Body of pancreas (tissue), 4 donors: ENCODE data around the gene FANCD2. TPM values are rescaled to one million over a fixed set of nuclear protein-coding genes. Genes with fewer than 3 reads are reported as not detected.

Experiments used
- ATAC-seq: fragments of 150-250 bp; one replicate; pipeline ENCODE4 v1.9.1; 2016
- DNase-seq, 4 donors: peaks; one replicate each; pipeline ENCODE4 v3.0.0-alpha.2; 2019
- H3K27ac ChIP-seq, 4 donors: fragments of 200-600 bp; sonication (generic); 1 replicate in 3 of 4; 2 replicates in 1 of 4; pipeline versions ENCODE4 v1.5.1 to v1.6.1; 2016 to 2019; ENCODE audit warnings: mild to moderate bottlenecking in 1 of 4, mixed read lengths in 1 of 4, moderate library complexity in 1 of 4
- H3K27me3 ChIP-seq, 2 donors: fragments of 200-600 bp; sonication (generic); one replicate each; pipeline ENCODE4 v1.6.0; 2016; ENCODE audit warnings: mild to moderate bottlenecking in 1 of 2
- H3K36me3 ChIP-seq, 2 donors: fragments of 200-600 bp; sonication (generic); replicated peaks in 1 of 2; 2 replicates each; pipeline ENCODE4 v1.5.1; 2016; ENCODE audit warnings: low read depth in 2 of 2; ENCODE audit not compliant: insufficient read depth in 1 of 2
- H3K4me1 ChIP-seq: fragments of 200-600 bp; sonication (generic); one replicate; pipeline ENCODE4 v1.6.0; 2016
- H3K4me3 ChIP-seq, 2 donors: fragments of 200-600 bp; sonication (generic); 1 replicate in 1 of 2; 2 replicates in 1 of 2; pipeline ENCODE4 v1.5.1; 2016 to 2019
- H3K9me3 ChIP-seq, 3 donors: fragments of 200-600 bp; sonication (generic); 1 replicate in 2 of 3; 2 replicates in 1 of 3; pipeline ENCODE4 v1.5.1; 2016
- CTCF ChIP-seq, 7 experiments: fragments of 450-650 bp in 4 of 7; fragments of 200-600 bp in 3 of 7; sonication (generic) in 3 of 7; IDR thresholded peaks; one replicate each; pipeline ENCODE4 v1.5.1; 2016 to 2019; ENCODE audit warnings: antibody characterized with exemption in 7 of 7
- POLR2A ChIP-seq, 3 donors: fragments of 450-650 bp; IDR thresholded peaks; one replicate each; pipeline ENCODE4 v1.6.1; 2016; ENCODE audit warnings: antibody characterized with exemption in 3 of 3, mild to moderate bottlenecking in 2 of 3
- WGBS, 2 donors: methylation state at CpG; one replicate each; pipeline ENCODE4 v1.1.5; 2017; 5-methylcytosine and 5-hydroxymethylcytosine counted together
- intact Hi-C: fragments of 100-400 bp; cut with DNase I; formaldehyde crosslinking; loops from one replicate; pipeline ENCODE4 v1.15.1; 2023
- total RNA-seq, 2 donors: library from RNA; depleted of rRNA; stranded (reverse); fragments of >200 nt; gene quantifications; one replicate each; pipeline ENCODE4 v1.1.0, GENCODE V29; 2016

The FANCD2 gene
- total RNA-seq, 2 donors from 2014 or later = 1.0 to 2.3 TPM

- H3K4me1 ChIP-seq = peaks cover 27% of the 10 kb centered on the region
- DNase-seq = peak in 3 of 4 donors; percentile 22 to 29 (median 28)
- H3K4me3 ChIP-seq = peak overlapping the region; percentile 63 to 87
- H3K27me3 ChIP-seq = no peaks in the 10 kb centered on the region
- intact Hi-C loops = no loop called here
- no peaks in the 10 kb centered on the region for H3K36me3 ChIP-seq
- no peak for TF ChIP-seq CTCF (IDR thresholded peaks at IDR 0.05)
- ATAC-seq = peak; percentile 39
- WGBS, 2 donors = 0% methylated on average over 5 to 17 of the region's 17 CpGs
- H3K27ac ChIP-seq = peak overlapping the region; percentile 4 to 80 (median 60)
- H3K9me3 ChIP-seq = no peaks in the 10 kb centered on the region
Measured at GRCh38 chr3:9986230-9986725, 40.0 kb upstream of the FANCD2 start.

- no peak overlapping the region for H3K27ac ChIP-seq
- no peaks in the 10 kb centered on the region for H3K36me3 ChIP-seq
- ATAC-seq (no peak), DNase-seq (no peak)
- intact Hi-C loops = no loop called here
- no peaks in the 10 kb centered on the region for H3K4me1 ChIP-seq
- no peak overlapping the region for H3K4me3 ChIP-seq
- no peaks in the 10 kb centered on the region for H3K27me3 ChIP-seq
- TF ChIP-seq POLR2A (IDR thresholded peaks at IDR 0.05) (no peak), CTCF (IDR thresholded peaks at IDR 0.05) (no peak)
- no peaks in the 10 kb centered on the region for H3K9me3 ChIP-seq
- WGBS, 2 donors = 91% methylated on average over 10 of the region's 10 CpGs
Measured at GRCh38 chr3:9994086-9994844, 32.0 kb upstream of the FANCD2 start.

GRCh38 chr3:10000686-10001085 lies 25.6 kb upstream of the FANCD2 start:
- intact Hi-C loops = no loop called here
- H3K4me3 ChIP-seq = no peak overlapping the region
- H3K4me1 ChIP-seq = no peaks in the 10 kb centered on the region
- ATAC-seq = no peak
- WGBS, 2 donors = 93% methylated on average over 7 of the region's 7 CpGs
- H3K27me3 ChIP-seq = no peaks in the 10 kb centered on the region
- no peaks in the 10 kb centered on the region for H3K36me3 ChIP-seq
- DNase-seq = no peak
- H3K27ac ChIP-seq = no peak overlapping the region
- no peaks in the 10 kb centered on the region for H3K9me3 ChIP-seq
- no peak for TF ChIP-seq POLR2A (IDR thresholded peaks at IDR 0.05)
- TF ChIP-seq CTCF (IDR thresholded peaks at IDR 0.05) = no peak

- Histone ChIP-seq H3K4me3 (no peak overlapping the region), H3K4me1 (no peaks in the 10 kb centered on the region), H3K27ac (no peak overlapping the region), H3K9me3 (no peaks in the 10 kb centered on the region), H3K36me3 (no peaks in the 10 kb centered on the region), H3K27me3 (no peaks in the 10 kb centered on the region)
- peak in 1 of 4 donors; percentile 1 for DNase-seq
- TF ChIP-seq CTCF (IDR thresholded peaks at IDR 0.05) (no peak), POLR2A (IDR thresholded peaks at IDR 0.05) (no peak)
- 80 to 100% methylated on average over 1 to 2 of the region's 2 CpGs for WGBS, 2 donors
- no peak for ATAC-seq
- intact Hi-C loops = no loop called here
Measured at GRCh38 chr3:10002951-10003350, 23.3 kb upstream of the FANCD2 start.

GRCh38 chr3:10004506-10004905 lies 21.7 kb upstream of the FANCD2 start:
- DNase-seq (no peak), ATAC-seq (no peak)
- intact Hi-C loops = no loop called here
- H3K27ac ChIP-seq = no peak overlapping the region
- WGBS, 2 donors = 85 to 89% methylated on average over 7 of the region's 7 CpGs
- H3K4me3 ChIP-seq = no peak overlapping the region
- TF ChIP-seq CTCF (IDR thresholded peaks at IDR 0.05) (no peak), POLR2A (IDR thresholded peaks at IDR 0.05) (no peak)
- H3K27me3 ChIP-seq = no peaks in the 10 kb centered on the region
- no peaks in the 10 kb centered on the region for H3K36me3 ChIP-seq
- H3K9me3 ChIP-seq = no peaks in the 10 kb centered on the region
- H3K4me1 ChIP-seq = peaks cover 12% of the 10 kb centered on the region
